Esophagus squamous epithelium (tissue), 4 donors: Measurements from ENCODE around the gene MRM2.

ENCODE experiments used
- CTCF ChIP-seq, 6 experiments: fragments of 450-650 bp in 4 of 6; fragments of 200-600 bp in 2 of 6; sonication (generic) in 2 of 6; IDR thresholded peaks; one replicate each; pipeline ENCODE4 v1.5.1; 2016 to 2019; ENCODE audit warnings: antibody characterized with exemption in 6 of 6, mild to moderate bottlenecking in 4 of 6, moderate library complexity in 4 of 6
- POLR2A ChIP-seq, 4 donors: fragments of 450-650 bp; IDR thresholded peaks; one replicate each; pipeline ENCODE4 v1.6.1; 2017; ENCODE audit warnings: antibody characterized with exemption in 4 of 4, mild to moderate bottlenecking in 4 of 4, moderate library complexity in 3 of 4

GRCh38 chr7:2227699-2228098, 14.3 kb downstream of the MRM2 start:
- TF ChIP-seq CTCF (IDR thresholded peaks at IDR 0.05): no peak
- TF ChIP-seq POLR2A (IDR thresholded peaks at IDR 0.05): no peak
